Activated T-helper 1 cell treated with anti-CD3 and anti-CD28 coated beads, Interleukin-2, amount 50 U/mL, for 16 hours (primary cell): Measurements from ENCODE around the gene ARRB2.
"Not testable (repeated sequence)": the region's sequence is repeated elsewhere in the genome, so short reads cannot be mapped to it uniquely, and the experiment has no call there.

Experiments used
- DNase-seq, 2 donors: peaks; one replicate each; pipeline ENCODE4 v3.0.0-alpha.2; 2020; ENCODE audit warnings: low read depth in 1 of 2, low spot score in 1 of 2

The ARRB2 gene

GRCh38 chr17:4699401-4700056 lies 10.9 kb upstream of the ARRB2 start:
- not testable (repeated sequence) for DNase-seq

GRCh38 chr17:4701116-4701515 lies 9.3 kb upstream of the ARRB2 start:
- no peak for DNase-seq

DNA sequence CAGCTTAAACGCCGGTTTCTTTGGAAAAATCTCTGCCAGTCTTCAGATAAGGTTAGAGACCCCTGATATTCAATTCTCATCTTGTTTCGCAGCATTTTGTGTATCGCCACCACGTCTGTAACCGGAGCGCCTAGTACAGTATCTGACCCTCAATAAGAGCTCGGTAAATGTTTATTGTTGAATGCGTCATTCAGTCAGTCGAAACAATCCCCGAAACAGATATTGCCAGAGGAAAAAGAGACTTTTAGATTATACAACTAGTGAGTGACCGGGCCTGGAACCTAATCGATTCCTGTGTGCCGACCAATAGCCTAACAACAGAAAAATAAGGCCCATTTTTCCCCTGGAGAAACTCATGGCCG lies 7.1 kb upstream of the ARRB2 start:
- no peak for DNase-seq

- not testable (repeated sequence) for DNase-seq
Measured at GRCh38 chr17:4704574-4704907, 5.9 kb upstream of the ARRB2 start.

DNA sequence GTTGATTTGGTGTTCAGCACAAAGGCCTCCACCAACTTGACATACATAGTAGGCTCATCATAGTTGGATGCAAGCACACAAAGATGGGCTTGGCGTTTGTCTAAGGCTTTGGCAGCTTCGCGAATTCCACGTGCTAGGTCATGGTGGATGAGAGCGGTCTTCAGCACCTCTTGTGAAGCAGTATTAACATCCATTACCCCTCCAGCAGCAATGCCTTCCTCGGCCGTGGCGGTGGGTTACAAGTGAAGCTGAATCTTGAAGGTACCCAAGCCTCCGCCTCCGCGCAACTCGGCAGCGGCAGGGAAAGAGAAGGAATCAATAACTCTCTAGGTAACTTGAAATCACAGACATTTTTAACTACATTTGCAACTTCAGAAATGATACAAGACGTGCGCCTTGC lies 5.4 kb upstream of the ARRB2 start:
- no peak for DNase-seq

- no peak for DNase-seq
Measured at GRCh38 chr17:4706121-4706520, 4.3 kb upstream of the ARRB2 start.

DNA sequence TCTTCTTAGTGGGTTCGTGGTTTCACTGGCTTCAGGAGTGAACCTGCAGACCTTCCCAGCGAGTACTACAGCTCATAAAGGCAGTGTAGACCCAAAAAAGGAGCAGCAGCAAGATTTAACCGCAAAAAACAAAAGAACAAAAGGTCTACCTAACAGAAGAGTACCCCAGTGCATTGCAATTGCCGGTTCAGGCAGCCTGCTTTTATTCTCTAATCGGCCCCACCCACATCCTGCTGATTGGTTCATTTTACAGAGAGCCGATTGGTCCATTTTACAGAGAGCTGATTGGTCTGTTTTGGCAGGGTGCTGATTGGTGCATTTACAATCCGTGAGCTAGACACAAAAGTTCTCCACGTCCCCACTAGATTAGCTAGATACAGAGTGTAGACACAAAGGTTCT lies 2.0 kb upstream of the ARRB2 start:
- no peak for DNase-seq

- DNase-seq: peak in 1 of 2 donors; percentile 32
Measured at GRCh38 chr17:4710693-4711634, 532 bp downstream of the ARRB2 start.

DNA sequence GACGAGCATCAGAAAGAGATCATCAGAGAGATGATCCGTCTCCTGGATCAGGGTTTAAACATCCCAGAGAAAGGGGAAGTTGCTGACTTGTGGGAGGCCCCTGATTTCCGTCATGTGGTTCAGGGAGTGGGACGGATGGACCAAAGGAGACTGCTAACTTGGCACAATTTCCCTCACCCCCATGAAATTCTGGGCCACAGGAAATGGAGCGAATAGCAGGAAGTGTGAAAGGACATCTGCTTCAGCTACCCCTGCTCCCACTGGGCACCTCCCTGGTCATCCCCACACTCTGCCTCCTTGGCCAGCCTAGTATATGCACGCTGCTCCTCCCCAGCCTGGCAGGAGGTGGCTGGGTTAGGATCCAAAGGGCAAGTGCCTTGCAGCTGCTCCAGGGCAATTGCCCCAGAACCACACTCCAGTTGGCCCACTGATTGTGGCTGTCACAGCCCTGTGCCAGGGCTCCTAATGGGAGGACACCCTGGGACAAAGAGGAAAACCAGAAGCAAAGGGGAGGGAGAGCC lies 1.3 kb downstream of the ARRB2 start:
- no peak for DNase-seq

DNA sequence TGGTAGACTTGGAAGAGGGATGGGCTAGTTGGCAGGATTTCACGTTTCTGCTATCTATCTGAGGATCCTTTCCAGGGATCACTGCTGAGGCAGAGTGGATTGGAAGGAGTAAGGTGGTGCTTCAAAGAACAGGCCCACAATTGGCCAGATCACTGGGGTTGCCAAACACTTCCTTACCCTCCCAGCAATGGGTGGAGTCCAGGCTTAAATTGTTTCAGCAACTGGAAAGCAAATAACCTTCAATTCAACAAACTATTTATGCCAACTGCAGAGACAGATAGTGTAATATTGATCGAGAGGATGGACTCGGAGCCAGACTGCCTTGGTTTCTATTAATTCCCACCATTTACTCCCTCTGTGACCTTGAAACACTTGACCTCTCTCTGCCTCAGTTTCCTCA lies 2.1 kb downstream of the ARRB2 start:
- no peak for DNase-seq

DNA sequence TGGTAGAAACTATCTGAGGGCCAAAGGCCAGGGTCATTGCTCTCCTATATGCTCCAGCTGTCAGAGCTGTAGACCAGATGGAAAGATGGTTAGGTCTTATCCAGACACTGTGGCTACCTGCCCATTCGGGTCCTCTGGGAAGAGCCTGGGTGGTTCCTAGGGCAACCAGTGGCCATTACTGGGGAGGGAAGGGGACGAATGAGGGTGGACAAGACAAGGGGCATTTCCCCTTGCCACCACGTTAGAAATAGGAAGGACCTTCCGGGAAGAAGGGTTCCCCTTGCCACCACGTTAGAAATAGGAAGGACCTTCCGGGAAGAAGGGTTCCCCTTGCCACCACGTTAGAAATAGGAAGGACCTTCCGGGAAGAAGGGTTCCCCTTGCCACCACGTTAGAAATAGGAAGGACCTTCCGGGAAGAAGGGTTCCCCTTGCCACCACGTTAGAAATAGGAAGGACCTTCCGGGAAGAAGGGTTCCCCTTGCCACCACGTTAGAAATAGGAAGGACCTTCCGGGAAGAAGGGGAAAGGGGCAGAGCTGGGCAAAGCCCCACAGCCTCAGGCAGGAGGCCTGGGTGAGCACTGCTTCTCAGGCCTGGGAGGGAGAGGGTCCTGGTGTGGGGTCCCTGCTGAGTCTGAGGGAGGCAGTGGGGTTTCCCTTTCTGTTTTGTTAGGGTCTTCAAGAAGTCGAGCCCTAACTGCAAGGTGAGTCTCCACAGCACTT lies 4.1 kb downstream of the ARRB2 start:
- DNase-seq: not testable (repeated sequence)

- DNase-seq: peak in 1 of 2 donors; percentile 31
Measured at GRCh38 chr17:4715063-4715744, 4.8 kb downstream of the ARRB2 start.

- no peak for DNase-seq
Measured at GRCh38 chr17:4716081-4716480, 5.6 kb downstream of the ARRB2 start.

DNA sequence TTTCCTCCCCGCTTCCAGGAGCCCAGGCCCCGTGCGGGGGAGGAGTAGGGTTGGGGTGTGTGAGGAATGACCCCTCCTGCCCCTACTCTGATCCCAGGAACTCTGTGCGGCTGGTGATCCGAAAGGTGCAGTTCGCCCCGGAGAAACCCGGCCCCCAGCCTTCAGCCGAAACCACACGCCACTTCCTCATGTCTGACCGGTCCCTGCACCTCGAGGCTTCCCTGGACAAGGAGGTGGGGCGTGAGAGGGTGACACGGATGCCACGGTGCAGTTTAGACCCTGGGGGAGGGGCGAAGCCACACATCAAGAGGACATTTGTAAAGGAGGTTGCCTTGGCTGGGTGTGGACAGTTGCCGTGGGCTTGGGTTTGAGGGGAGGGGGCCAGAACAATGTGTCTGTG lies 7.4 kb downstream of the ARRB2 start:
- DNase-seq: no peak

DNA sequence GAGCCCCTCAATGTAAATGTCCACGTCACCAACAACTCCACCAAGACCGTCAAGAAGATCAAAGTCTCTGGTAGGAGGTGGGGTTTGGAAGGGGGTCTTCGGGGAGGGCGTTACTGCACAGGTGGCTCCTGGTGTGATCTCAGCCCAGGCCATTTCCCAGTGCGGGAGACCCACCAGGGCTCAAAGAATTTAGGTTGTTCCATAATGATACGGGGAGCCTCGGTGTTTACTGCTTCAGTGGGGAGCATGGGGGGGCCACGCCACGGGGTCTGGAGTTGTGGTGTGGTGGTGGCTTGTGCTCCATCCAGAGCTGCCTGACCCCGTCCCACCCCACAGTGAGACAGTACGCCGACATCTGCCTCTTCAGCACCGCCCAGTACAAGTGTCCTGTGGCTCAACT lies 7.8 kb downstream of the ARRB2 start:
- DNase-seq: no peak

GRCh38 chr17:4719146-4719545 lies 8.7 kb downstream of the ARRB2 start:
- no peak for DNase-seq

GRCh38 chr17:4719684-4720221 lies 9.3 kb downstream of the ARRB2 start:
- no peak for DNase-seq

DNA sequence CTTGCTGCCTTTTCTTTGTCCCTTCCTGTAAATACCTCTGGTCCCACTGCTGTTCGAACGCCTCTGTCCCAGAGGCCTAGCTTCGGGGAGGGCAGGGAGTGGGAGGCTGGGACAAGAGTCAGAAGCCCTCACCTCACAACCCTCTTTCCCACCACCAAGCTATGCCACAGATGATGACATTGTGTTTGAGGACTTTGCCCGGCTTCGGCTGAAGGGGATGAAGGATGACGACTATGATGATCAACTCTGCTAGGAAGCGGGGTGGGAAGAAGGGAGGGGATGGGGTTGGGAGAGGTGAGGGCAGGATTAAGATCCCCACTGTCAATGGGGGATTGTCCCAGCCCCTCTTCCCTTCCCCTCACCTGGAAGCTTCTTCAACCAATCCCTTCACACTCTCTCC lies 10.4 kb downstream of the ARRB2 start:
- no peak for DNase-seq

DNA sequence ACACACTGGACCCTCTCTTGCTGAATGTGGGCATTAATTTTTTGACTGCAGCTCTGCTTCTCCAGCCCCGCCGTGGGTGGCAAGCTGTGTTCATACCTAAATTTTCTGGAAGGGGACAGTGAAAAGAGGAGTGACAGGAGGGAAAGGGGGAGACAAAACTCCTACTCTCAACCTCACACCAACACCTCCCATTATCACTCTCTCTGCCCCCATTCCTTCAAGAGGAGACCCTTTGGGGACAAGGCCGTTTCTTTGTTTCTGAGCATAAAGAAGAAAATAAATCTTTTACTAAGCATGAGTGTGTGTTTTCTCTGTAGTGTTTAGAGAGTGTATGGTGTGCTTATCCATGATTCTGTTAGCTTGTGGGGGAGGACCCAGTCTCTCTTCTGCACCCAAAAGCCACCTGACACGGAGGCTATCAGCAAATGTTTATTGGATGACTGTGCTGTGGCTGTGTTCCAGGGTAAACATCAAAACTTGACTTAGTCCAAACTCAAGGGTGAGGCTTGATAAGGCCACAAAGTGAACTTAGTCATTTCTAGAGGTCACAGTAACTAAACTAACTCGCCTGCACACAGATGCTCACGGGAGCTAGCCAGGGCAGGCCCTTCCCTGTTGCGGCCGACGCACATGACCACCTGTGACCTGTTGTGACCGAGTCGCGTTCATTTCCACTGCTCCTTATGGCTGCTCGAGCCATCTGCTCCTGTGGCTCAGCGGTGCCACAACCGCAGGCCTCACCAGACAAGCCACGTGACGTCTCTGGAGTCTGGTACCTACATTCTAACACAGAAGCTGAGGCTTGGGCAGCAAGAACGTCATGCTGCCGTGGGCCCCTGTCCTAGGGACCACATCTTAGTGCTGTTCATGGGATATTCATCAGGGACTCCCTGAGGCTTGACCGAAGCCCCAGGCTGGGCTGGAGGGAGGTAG lies 11.0 kb downstream of the ARRB2 start:
- no peak for DNase-seq
